Measurements from ENCODE around the gene CNTN4.

Gene CNTN4

GRCh38 chr3:2850701-2851100 is 752.0 kb downstream of the CNTN4 start:
- no peak for TF ChIP-seq Cebpa-rat (IDR thresholded peaks at IDR 0.05)
- H3K36me3 ChIP-seq = no peaks in the 10 kb centered on the region
- no peak overlapping the region for H3K9ac ChIP-seq
- no peak overlapping the region for H3K27ac ChIP-seq
- H4K20me1 ChIP-seq = no peaks in the 10 kb centered on the region
- peaks cover 0 to 10% (median 0%) of the 10 kb centered on the region in 11 experiments; a peak in 2 of 22 replicates for H3K9me3 ChIP-seq (replicated peaks in 1 of 11)
- peaks cover 0 to 4% (median 0%) of the 10 kb centered on the region in 10 experiments; a peak in 2 of 20 replicates for H3K4me1 ChIP-seq
- no peaks in the 10 kb centered on the region for H3K27me3 ChIP-seq
- H3K4me3 ChIP-seq = no peak overlapping the region
- H3K4me2 ChIP-seq = no peak overlapping the region

GRCh38 chr3:2851361-2851760 is 752.7 kb downstream of the CNTN4 start:
- Histone ChIP-seq H3K4me2 (no peak overlapping the region), H3K4me1 (peaks cover 0 to 4% (median 0%) of the 10 kb centered on the region in 10 experiments; a peak in 2 of 20 replicates)

DNA sequence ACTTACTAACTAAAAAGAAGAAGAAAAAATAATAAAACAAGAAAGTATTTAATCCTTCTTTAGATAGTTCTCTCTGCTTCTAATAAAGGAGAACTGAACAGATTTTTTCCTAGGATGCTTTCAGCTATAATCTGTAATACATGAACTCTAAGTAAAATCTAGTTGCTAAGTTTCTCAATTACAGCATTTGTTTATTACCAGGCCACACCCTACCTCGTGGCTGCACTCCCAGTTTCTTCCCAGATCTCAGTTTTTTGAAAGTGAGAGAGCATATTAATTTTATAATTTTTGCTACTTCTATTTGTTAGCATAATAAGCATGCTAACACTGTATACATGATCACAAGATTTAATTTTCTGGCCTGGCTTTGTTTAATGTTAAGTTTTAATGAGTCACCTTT is 753.2 kb downstream of the CNTN4 start:
- H3K36me3 ChIP-seq = no peaks in the 10 kb centered on the region
- H3K27me3 ChIP-seq = no peaks in the 10 kb centered on the region
- no peak overlapping the region for H3K4me3 ChIP-seq
- no peak overlapping the region for H3K9ac ChIP-seq
- no peak overlapping the region for H3K27ac ChIP-seq
- no peak for TF ChIP-seq Cebpa-rat (IDR thresholded peaks at IDR 0.05)
- H3K4me1 ChIP-seq = peaks cover 0 to 4% (median 0%) of the 10 kb centered on the region in 10 experiments; a peak in 2 of 20 replicates
- no peak overlapping the region for H3K4me2 ChIP-seq
- H3K9me3 ChIP-seq (replicated peaks in 1 of 11) = no peaks in the 10 kb centered on the region
- no peaks in the 10 kb centered on the region for H4K20me1 ChIP-seq

More at GRCh38 chr3:2851361-2851760, 752.7 kb downstream of the CNTN4 start:
- no peaks in the 10 kb centered on the region for H4K20me1 ChIP-seq
- H3K4me3 ChIP-seq = no peak overlapping the region
- H3K9me3 ChIP-seq (replicated peaks in 1 of 11) = peaks cover 0 to 4% (median 0%) of the 10 kb centered on the region in 11 experiments; a peak in 2 of 22 replicates
- H3K27ac ChIP-seq = no peak overlapping the region
- no peaks in the 10 kb centered on the region for H3K36me3 ChIP-seq
- no peak for TF ChIP-seq Cebpa-rat (IDR thresholded peaks at IDR 0.05)
- H3K9ac ChIP-seq = no peak overlapping the region
- no peaks in the 10 kb centered on the region for H3K27me3 ChIP-seq

GRCh38 chr3:2853651-2854050 is 755.0 kb downstream of the CNTN4 start:
- H3K4me1 ChIP-seq = peaks cover 0 to 4% (median 0%) of the 10 kb centered on the region in 10 experiments; a peak in 2 of 20 replicates
- no peak overlapping the region for H3K27ac ChIP-seq
- no peak overlapping the region for H3K9ac ChIP-seq
- H3K27me3 ChIP-seq = no peaks in the 10 kb centered on the region
- no peaks in the 10 kb centered on the region for H3K9me3 ChIP-seq (replicated peaks in 1 of 11)
- H4K20me1 ChIP-seq = no peaks in the 10 kb centered on the region
- no peak overlapping the region for H3K4me3 ChIP-seq
- no peak for TF ChIP-seq Cebpa-rat (IDR thresholded peaks at IDR 0.05)
- no peaks in the 10 kb centered on the region for H3K36me3 ChIP-seq
- H3K4me2 ChIP-seq = no peak overlapping the region

DNA sequence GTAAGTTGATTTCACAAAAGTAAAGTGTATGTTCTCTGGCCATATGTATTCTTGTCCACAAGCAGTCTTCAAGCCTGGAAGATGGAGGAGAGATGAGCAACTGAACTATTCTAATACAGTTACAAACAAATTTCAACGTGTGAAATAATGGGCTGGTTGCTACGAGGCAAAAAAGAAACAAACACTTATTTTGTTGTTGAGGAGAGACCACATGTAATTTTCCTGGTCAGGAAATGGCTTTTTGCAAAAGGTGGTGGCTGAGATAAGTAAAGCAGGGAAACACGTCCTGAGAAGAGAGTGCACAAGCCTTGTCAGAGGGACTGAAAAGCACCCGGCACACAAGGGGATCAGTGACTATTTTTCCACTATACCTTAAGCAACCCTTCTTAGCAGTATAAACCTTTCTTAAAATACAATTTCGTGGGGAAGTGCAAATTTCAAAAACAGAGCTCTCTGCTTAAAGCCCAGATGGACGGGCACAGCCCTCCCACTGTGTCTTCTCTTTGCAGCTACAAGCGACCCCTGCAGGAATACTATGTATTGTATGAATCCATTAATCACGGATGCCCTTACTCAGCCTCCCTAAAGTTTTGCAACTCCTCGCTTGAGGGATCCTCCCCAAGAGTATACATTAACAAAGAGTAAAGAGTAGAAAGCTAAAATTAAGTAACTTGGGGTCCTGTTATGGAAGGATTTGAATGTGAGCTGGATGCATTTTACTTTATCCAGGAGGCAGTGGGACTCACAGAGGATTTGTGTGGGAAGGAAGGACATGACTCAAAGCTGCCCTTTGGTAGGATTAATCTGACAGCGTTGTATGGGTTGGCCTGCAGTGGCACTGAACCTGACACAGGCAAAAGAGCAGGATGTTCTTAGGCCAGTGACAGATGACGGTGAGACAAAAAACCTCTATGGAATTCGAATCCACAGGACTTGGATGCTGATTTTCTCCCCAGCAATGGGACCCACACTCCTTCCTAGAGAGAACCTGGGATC is 757.8 kb downstream of the CNTN4 start:
- no peaks in the 10 kb centered on the region for H3K27me3 ChIP-seq
- H3K9ac ChIP-seq = no peak overlapping the region
- H3K36me3 ChIP-seq = no peaks in the 10 kb centered on the region
- TF ChIP-seq Cebpa-rat (IDR thresholded peaks at IDR 0.05) = no peak
- H3K9me3 ChIP-seq (replicated peaks in 1 of 11) = no peaks in the 10 kb centered on the region
- H3K4me1 ChIP-seq = peaks cover 0 to 4% (median 0%) of the 10 kb centered on the region in 10 experiments; a peak in 2 of 20 replicates
- no peaks in the 10 kb centered on the region for H4K20me1 ChIP-seq
- no peak overlapping the region for H3K4me2 ChIP-seq
- H3K4me3 ChIP-seq = no peak overlapping the region
- no peak overlapping the region for H3K27ac ChIP-seq

DNA sequence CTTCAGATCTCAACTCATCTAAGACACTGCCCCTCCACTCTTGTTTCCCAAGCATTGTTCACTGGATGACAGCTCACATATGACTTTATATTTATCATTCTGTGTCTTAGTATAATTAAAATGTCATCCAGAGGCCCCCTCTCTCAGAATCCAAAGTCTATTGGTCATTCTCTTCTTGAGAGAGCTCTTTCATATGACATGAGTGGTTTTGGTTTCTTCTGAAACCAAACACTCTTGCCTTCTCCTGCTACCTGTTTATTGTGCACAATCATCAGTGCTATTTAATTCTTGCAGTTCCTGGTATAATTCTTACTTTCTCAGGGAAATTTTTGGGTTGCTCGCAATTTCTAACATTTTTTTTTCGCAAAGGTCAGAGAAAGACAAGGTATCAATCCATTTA is 762.0 kb downstream of the CNTN4 start:
- H3K4me2 ChIP-seq = no peak overlapping the region
- H4K20me1 ChIP-seq = no peaks in the 10 kb centered on the region
- H3K36me3 ChIP-seq = no peaks in the 10 kb centered on the region
- no peaks in the 10 kb centered on the region for H3K4me1 ChIP-seq
- no peak overlapping the region for H3K4me3 ChIP-seq
- no peak for TF ChIP-seq Cebpa-rat (IDR thresholded peaks at IDR 0.05)
- H3K9ac ChIP-seq = no peak overlapping the region
- H3K27me3 ChIP-seq = no peaks in the 10 kb centered on the region
- no peak overlapping the region for H3K27ac ChIP-seq
- no peaks in the 10 kb centered on the region for H3K9me3 ChIP-seq (replicated peaks in 1 of 11)

- H4K20me1 ChIP-seq = no peaks in the 10 kb centered on the region
- no peaks in the 10 kb centered on the region for H3K36me3 ChIP-seq
- H3K27me3 ChIP-seq = no peaks in the 10 kb centered on the region
- H3K9ac ChIP-seq = no peak overlapping the region
- no peak for TF ChIP-seq Cebpa-rat (IDR thresholded peaks at IDR 0.05)
- H3K9me3 ChIP-seq (replicated peaks in 1 of 11) = no peaks in the 10 kb centered on the region
- H3K4me1 ChIP-seq = no peaks in the 10 kb centered on the region
- no peak overlapping the region for H3K4me2 ChIP-seq
- no peak overlapping the region for H3K27ac ChIP-seq
- no peak overlapping the region for H3K4me3 ChIP-seq
Measured at GRCh38 chr3:2861120-2861519, 762.5 kb downstream of the CNTN4 start.

DNA sequence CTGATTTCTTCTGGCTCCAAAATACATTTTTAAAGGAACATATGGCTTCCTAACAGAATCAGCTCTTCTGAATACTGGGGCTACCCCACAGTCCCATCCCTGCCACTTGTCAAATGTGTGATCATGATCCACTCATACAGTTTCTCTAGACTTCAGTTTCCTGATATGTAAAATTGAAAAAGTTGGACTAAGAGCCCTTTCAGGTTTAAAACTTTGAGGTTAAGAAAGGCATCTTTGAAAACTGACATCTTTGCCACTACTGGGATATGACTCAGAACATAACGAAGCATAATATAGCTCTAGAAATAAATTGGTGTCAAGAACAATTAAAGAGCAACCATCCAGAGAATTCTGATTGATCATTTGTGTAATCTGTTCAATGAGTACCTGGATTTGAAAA is 763.3 kb downstream of the CNTN4 start:
- Histone ChIP-seq H3K4me1 (no peaks in the 10 kb centered on the region), H4K20me1 (no peaks in the 10 kb centered on the region), H3K4me2 (no peak overlapping the region), H3K9me3 (replicated peaks in 1 of 11) (no peaks in the 10 kb centered on the region), H3K4me3 (no peak overlapping the region), H3K36me3 (no peaks in the 10 kb centered on the region), H3K27me3 (no peaks in the 10 kb centered on the region), H3K9ac (no peak overlapping the region), H3K27ac (no peak overlapping the region)
- TF ChIP-seq Cebpa-rat (IDR thresholded peaks at IDR 0.05) = no peak

- no peaks in the 10 kb centered on the region for H3K36me3 ChIP-seq
- H3K9me3 ChIP-seq (replicated peaks in 1 of 11) = no peaks in the 10 kb centered on the region
- H4K20me1 ChIP-seq = no peaks in the 10 kb centered on the region
- no peak overlapping the region for H3K27ac ChIP-seq
- H3K27me3 ChIP-seq = no peaks in the 10 kb centered on the region
- no peak overlapping the region for H3K4me3 ChIP-seq
- no peak overlapping the region for H3K9ac ChIP-seq
- no peak overlapping the region for H3K4me2 ChIP-seq
- no peaks in the 10 kb centered on the region for H3K4me1 ChIP-seq
- TF ChIP-seq Cebpa-rat (IDR thresholded peaks at IDR 0.05) = no peak
Measured at GRCh38 chr3:2862366-2862765, 763.7 kb downstream of the CNTN4 start.

DNA sequence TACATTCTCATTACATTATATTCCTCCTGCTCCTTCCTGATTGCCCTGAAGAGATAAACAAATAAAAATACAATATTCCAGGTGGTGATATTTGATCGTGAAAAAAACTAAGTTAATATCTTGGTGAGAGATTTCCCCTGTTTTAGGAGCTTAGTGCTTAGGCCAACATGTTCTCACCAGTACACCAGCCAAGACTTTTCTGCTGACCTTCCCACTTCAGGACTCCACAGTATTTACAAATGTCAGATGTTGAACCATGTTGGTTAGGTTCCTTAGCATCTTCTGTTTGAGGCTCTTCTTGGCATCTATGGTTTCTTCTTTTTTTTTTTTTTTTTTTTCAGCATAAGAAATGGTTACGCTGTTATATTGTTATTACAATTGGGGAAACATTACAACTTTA is 764.5 kb downstream of the CNTN4 start:
- no peaks in the 10 kb centered on the region for H3K36me3 ChIP-seq
- TF ChIP-seq Cebpa-rat (IDR thresholded peaks at IDR 0.05) = no peak

More for the DNA sequence above, 764.5 kb downstream of the CNTN4 start:
- no peak overlapping the region for H3K9ac ChIP-seq
- no peaks in the 10 kb centered on the region for H3K4me1 ChIP-seq
- no peaks in the 10 kb centered on the region for H3K27me3 ChIP-seq
- H3K4me3 ChIP-seq = no peak overlapping the region
- H4K20me1 ChIP-seq = no peaks in the 10 kb centered on the region
- no peak overlapping the region for H3K27ac ChIP-seq
- no peak overlapping the region for H3K4me2 ChIP-seq
- no peaks in the 10 kb centered on the region for H3K9me3 ChIP-seq (replicated peaks in 1 of 11)
